Measurements from ENCODE around the gene CEP162. TPM values are rescaled to one million over a fixed set of nuclear protein-coding genes. Genes with fewer than 3 reads are reported as not detected.
"Not testable (repeated sequence)": the region's sequence is repeated elsewhere in the genome, so short reads cannot be mapped to it uniquely, and the experiment has no call there.

CEP162 gene
- total and polyA plus RNA-seq, 7 experiments from 2014 or later: 3.9 to 10.7 (median 8.1) TPM

DNA sequence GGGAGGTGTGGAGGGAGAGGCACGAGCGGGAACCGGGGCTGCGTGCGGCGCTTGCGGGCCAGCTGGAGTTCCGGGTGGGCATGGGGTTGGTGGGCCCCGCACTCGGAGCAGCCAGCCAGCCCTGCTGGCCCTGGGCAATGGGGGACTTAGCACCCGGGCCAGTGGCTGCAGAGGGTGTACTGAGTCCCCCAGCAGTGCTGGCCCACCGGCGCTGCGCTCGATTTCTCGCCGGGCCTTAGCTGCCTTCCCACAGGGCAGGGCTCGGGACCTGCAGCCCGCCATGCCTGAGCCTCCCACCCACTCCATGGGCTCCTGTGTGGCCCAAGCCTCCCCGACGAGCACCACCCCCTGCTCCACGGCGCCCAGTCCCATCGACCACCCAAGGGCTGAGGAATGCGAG, 38.1 kb downstream of the CEP162 start:
- H3K9me3 ChIP-seq (ENCODE audit: control insufficient read depth in 2 of 3, low read length in 3 of 3); H3K4me3 ChIP-seq (ENCODE audit: low read length); CTCF ChIA-PET; DNase-seq; H3K4me1 ChIP-seq (ENCODE audit: control insufficient read depth in 2 of 2, insufficient read depth in 2 of 2, low read length in 2 of 2); ATAC-seq; H3K27ac Mint-ChIP-seq; H3K4me1 Mint-ChIP-seq; intact Hi-C loops (cut with micrococcal nuclease); H3K27me3 Mint-ChIP-seq; POLR2A ChIA-PET; H3K9me3 Mint-ChIP-seq; H3K27me3 ChIP-seq (ENCODE audit: control insufficient read depth in 2 of 2, insufficient read depth in 2 of 2, low read length in 2 of 2); H3K4me3 Mint-ChIP-seq; H3K27ac ChIP-seq (ENCODE audit: low read depth, low read length): not testable (repeated sequence)
- peaks cover 5 to 25% (median 7%) of the 10 kb centered on the region in 3 experiments for H3K36me3 ChIP-seq (ENCODE audit: control insufficient read depth in 2 of 3, insufficient read depth in 3 of 3, low read length in 3 of 3)
- H3K36me3 Mint-ChIP-seq: peaks cover 14 to 59% (median 47%) of the 10 kb centered on the region in 5 donors

DNA sequence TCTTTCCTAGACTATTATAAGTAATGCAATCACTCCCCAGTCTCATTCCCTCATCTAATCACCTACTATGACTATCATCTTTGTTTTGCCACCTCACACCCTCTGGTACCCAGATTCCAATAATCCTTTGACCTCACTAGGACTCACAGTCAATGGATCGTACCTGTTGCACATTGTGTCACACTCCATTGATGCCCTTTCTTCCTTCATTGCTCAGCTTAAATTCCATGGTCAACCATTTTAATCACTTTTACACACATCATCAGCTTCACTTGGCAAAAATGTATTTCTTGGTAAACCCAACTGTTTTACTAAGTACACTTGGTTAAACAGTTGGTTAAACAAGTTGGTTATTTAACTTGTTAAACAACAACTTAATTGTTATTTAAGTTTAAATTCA, 44.0 kb downstream of the CEP162 start:
- Mint-ChIP-seq H3K36me3 (peaks cover 0 to 43% (median 24%) of the 10 kb centered on the region in 5 donors), H3K4me3 (no peak overlapping the region), H3K9me3 (peaks cover 0 to 8% (median 2%) of the 10 kb centered on the region in 11 donors), H3K4me1 (no peaks in the 10 kb centered on the region), H3K27me3 (no peaks in the 10 kb centered on the region), H3K27ac (no peak overlapping the region)
- ATAC-seq (no peak), DNase-seq (no peak)
- no peaks in the 10 kb centered on the region for H3K27me3 ChIP-seq (ENCODE audit: control insufficient read depth in 2 of 2, insufficient read depth in 2 of 2, low read length in 2 of 2)
- no peak overlapping the region for H3K4me3 ChIP-seq (ENCODE audit: low read length)
- H3K9me3 ChIP-seq (ENCODE audit: control insufficient read depth in 2 of 3, low read length in 3 of 3): no peaks in the 10 kb centered on the region
- no peaks in the 10 kb centered on the region for H3K4me1 ChIP-seq (ENCODE audit: control insufficient read depth in 2 of 2, insufficient read depth in 2 of 2, low read length in 2 of 2)
- peaks cover 0 to 5% (median 0%) of the 10 kb centered on the region in 3 experiments for H3K36me3 ChIP-seq (ENCODE audit: control insufficient read depth in 2 of 3, insufficient read depth in 3 of 3, low read length in 3 of 3)
- intact Hi-C loops (cut with micrococcal nuclease): no loop called here
- ChIA-PET POLR2A (no interaction called here), CTCF (no interaction called here)
- H3K27ac ChIP-seq (ENCODE audit: low read depth, low read length): no peak overlapping the region

DNA sequence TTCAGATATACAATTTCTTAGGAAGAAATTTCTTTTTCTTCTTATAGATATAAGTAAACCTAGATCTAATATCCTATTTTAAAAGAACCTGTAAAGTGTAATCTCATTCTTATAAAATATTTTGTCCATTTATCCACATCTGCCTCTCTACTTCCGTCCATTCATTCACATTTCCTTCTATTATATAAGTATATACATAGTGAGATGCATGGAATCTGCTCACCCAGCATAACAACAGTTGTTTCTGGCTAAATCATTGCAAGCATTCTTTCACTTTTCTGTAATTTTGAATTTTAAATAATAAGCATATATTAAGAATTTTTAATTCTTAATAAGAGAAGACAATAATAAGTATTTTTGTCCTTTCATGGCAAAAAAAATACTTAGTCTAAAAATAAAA, 45.4 kb downstream of the CEP162 start:
- H3K4me3 Mint-ChIP-seq: no peak overlapping the region
- H3K27me3 ChIP-seq (ENCODE audit: control insufficient read depth in 2 of 2, insufficient read depth in 2 of 2, low read length in 2 of 2): no peaks in the 10 kb centered on the region
- no peaks in the 10 kb centered on the region for H3K9me3 ChIP-seq (ENCODE audit: control insufficient read depth in 2 of 3, low read length in 3 of 3)
- peaks cover 0 to 5% (median 0%) of the 10 kb centered on the region in 3 experiments for H3K36me3 ChIP-seq (ENCODE audit: control insufficient read depth in 2 of 3, insufficient read depth in 3 of 3, low read length in 3 of 3)
- ChIA-PET POLR2A (no interaction called here), CTCF (no interaction called here)
- no peak overlapping the region for H3K27ac ChIP-seq (ENCODE audit: low read depth, low read length)
- no peak overlapping the region for H3K4me3 ChIP-seq (ENCODE audit: low read length)
- no peaks in the 10 kb centered on the region for H3K4me1 Mint-ChIP-seq
- ATAC-seq (no peak), DNase-seq (no peak)
- intact Hi-C loops (cut with micrococcal nuclease): no loop called here
- H3K4me1 ChIP-seq (ENCODE audit: control insufficient read depth in 2 of 2, insufficient read depth in 2 of 2, low read length in 2 of 2): no peaks in the 10 kb centered on the region
- H3K36me3 Mint-ChIP-seq: peaks cover 0 to 38% (median 20%) of the 10 kb centered on the region in 5 donors
- H3K27me3 Mint-ChIP-seq: no peaks in the 10 kb centered on the region
- peaks cover 0 to 9% (median 2%) of the 10 kb centered on the region in 11 donors for H3K9me3 Mint-ChIP-seq
- no peak overlapping the region for H3K27ac Mint-ChIP-seq

DNA sequence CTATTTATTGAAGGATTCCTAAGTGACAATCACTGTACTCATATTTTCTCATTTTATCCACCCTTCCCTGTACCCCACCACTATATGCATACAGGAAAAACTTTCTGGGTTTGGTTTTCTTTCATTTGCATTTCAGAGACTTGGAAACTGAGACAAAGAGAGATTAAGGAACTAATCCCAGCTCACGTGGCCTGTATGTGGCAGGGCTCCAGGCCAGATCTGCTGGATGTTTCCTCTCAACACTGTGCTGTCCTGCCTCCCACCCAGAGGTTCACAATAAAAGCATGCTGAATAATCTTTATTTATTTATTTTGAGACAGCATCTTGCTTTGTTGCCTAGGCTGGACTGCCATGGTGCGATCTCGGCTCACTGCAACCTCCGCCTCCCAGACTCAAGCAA, 50.2 kb downstream of the CEP162 start:
- H3K9me3 Mint-ChIP-seq: peaks cover 0 to 9% (median 3%) of the 10 kb centered on the region in 11 donors
- H3K4me1 ChIP-seq (ENCODE audit: control insufficient read depth in 2 of 2, insufficient read depth in 2 of 2, low read length in 2 of 2): no peaks in the 10 kb centered on the region
- peaks cover 11 to 52% (median 35%) of the 10 kb centered on the region in 5 donors for H3K36me3 Mint-ChIP-seq
- ChIA-PET CTCF (no interaction called here), POLR2A (no interaction called here)
- intact Hi-C loops (cut with micrococcal nuclease): no loop called here
- ATAC-seq (no peak), DNase-seq (no peak)
- H3K27me3 ChIP-seq (ENCODE audit: control insufficient read depth in 2 of 2, insufficient read depth in 2 of 2, low read length in 2 of 2): no peaks in the 10 kb centered on the region
- H3K4me3 Mint-ChIP-seq: no peak overlapping the region
- no peak overlapping the region for H3K4me3 ChIP-seq (ENCODE audit: low read length)
- H3K36me3 ChIP-seq (ENCODE audit: control insufficient read depth in 2 of 3, insufficient read depth in 3 of 3, low read length in 3 of 3): peaks cover 0 to 5% (median 0%) of the 10 kb centered on the region in 3 experiments
- peaks cover 0 to 2% (median 0%) of the 10 kb centered on the region in 7 donors for H3K4me1 Mint-ChIP-seq
- H3K27me3 Mint-ChIP-seq: no peaks in the 10 kb centered on the region
- no peak overlapping the region for H3K27ac ChIP-seq (ENCODE audit: low read depth, low read length)
- H3K27ac Mint-ChIP-seq: no peak overlapping the region
- no peaks in the 10 kb centered on the region for H3K9me3 ChIP-seq (ENCODE audit: control insufficient read depth in 2 of 3, low read length in 3 of 3)

DNA sequence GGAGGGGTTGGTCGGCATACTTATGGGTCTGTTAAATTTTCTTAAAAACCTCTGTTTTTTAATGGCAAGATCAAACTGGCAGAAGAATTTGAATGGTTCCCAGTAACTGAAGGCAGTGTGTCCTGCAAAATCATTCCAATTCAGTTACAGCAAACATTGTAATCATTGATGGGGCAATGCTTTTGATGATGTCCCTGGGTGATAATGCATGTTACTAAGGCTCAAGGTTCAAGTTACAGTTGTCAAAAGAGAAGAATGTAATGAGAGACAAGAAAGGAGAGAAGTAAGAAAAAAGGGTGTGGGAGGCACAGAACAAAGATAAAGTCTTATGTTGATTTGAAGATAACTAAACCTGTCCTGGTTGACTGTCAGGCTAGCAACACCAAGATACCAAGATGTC, 54.9 kb downstream of the CEP162 start:
- Histone ChIP-seq H3K36me3 (ENCODE audit: control insufficient read depth in 2 of 3, insufficient read depth in 3 of 3, low read length in 3 of 3) (peaks cover 0 to 10% (median 6%) of the 10 kb centered on the region in 3 experiments), H3K9me3 (ENCODE audit: control insufficient read depth in 2 of 3, low read length in 3 of 3) (no peaks in the 10 kb centered on the region), H3K4me1 (ENCODE audit: control insufficient read depth in 2 of 2, insufficient read depth in 2 of 2, low read length in 2 of 2) (no peaks in the 10 kb centered on the region), H3K4me3 (ENCODE audit: low read length) (no peak overlapping the region), H3K27me3 (ENCODE audit: control insufficient read depth in 2 of 2, insufficient read depth in 2 of 2, low read length in 2 of 2) (no peaks in the 10 kb centered on the region), H3K27ac (ENCODE audit: low read depth, low read length) (no peak overlapping the region)
- H3K27ac Mint-ChIP-seq: no peak overlapping the region
- intact Hi-C loops (cut with micrococcal nuclease): no loop called here
- H3K27me3 Mint-ChIP-seq: no peaks in the 10 kb centered on the region
- peaks cover 0 to 2% (median 0%) of the 10 kb centered on the region in 7 donors for H3K4me1 Mint-ChIP-seq
- ATAC-seq (no peak), DNase-seq (no peak)
- ChIA-PET CTCF (no interaction called here), POLR2A (no interaction called here)
- H3K4me3 Mint-ChIP-seq: no peak overlapping the region
- peaks cover 0 to 2% (median 0%) of the 10 kb centered on the region in 11 donors for H3K9me3 Mint-ChIP-seq
- H3K36me3 Mint-ChIP-seq: peaks cover 11 to 49% (median 38%) of the 10 kb centered on the region in 5 donors

DNA sequence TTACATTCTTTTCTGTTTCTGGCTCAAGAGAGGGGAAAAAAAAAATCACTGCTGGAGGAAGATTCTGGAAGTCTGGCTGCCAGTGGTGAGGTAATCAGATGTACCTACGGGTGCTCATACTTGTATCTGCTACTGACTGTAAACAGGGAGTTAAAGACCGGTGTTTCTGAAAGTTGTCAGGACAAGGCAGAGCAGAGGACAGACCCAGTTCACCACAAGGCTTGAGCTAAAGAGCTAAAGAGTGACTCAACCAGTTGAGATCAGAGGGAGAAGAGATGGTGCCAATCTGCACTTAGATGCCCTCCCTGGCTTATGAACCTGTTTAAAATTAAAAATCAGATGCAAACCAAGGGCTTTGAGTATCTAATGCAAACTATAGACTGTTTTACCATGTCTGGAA, 55.4 kb downstream of the CEP162 start:
- Mint-ChIP-seq H3K27ac (no peak overlapping the region), H3K36me3 (peaks cover 11 to 51% (median 41%) of the 10 kb centered on the region in 5 donors), H3K9me3 (peaks cover 0 to 2% (median 0%) of the 10 kb centered on the region in 11 donors), H3K27me3 (no peaks in the 10 kb centered on the region), H3K4me1 (peaks cover 0 to 2% (median 0%) of the 10 kb centered on the region in 7 donors), H3K4me3 (no peak overlapping the region)
- no peaks in the 10 kb centered on the region for H3K4me1 ChIP-seq (ENCODE audit: control insufficient read depth in 2 of 2, insufficient read depth in 2 of 2, low read length in 2 of 2)
- POLR2A ChIA-PET: no interaction called here
- no peak overlapping the region for H3K4me3 ChIP-seq (ENCODE audit: low read length)
- peaks cover 0 to 10% (median 6%) of the 10 kb centered on the region in 3 experiments for H3K36me3 ChIP-seq (ENCODE audit: control insufficient read depth in 2 of 3, insufficient read depth in 3 of 3, low read length in 3 of 3)
- DNase-seq: no peak
- ATAC-seq: no peak
- CTCF ChIA-PET: no interaction called here
- H3K9me3 ChIP-seq (ENCODE audit: control insufficient read depth in 2 of 3, low read length in 3 of 3): no peaks in the 10 kb centered on the region
- intact Hi-C loops (cut with micrococcal nuclease): no loop called here
- H3K27me3 ChIP-seq (ENCODE audit: control insufficient read depth in 2 of 2, insufficient read depth in 2 of 2, low read length in 2 of 2): no peaks in the 10 kb centered on the region
- H3K27ac ChIP-seq (ENCODE audit: low read depth, low read length): no peak overlapping the region

DNA sequence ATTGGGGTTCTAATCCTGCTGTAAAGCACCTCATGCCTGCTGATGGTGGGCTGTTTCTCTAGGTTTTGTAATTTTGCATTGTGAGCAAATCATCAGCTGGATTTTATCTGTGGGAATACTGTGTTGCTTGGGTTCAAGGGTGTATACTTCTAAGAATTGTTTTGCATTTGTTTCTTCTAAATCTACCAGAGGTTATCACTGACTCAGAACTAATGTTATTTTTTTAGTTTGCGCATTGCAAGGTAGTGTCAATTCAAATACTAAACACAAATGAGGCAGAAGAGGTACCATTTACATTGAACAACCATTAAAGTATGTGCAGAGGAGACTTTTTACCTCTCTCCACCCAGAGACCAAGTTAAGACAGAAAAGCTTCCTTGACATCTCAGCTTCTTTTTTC, 60.0 kb downstream of the CEP162 start:
- no peak overlapping the region for H3K27ac Mint-ChIP-seq
- intact Hi-C loops (cut with micrococcal nuclease): no loop called here
- no peak overlapping the region for H3K4me3 Mint-ChIP-seq
- ATAC-seq (no peak), DNase-seq (no peak)
- Histone ChIP-seq H3K36me3 (ENCODE audit: control insufficient read depth in 2 of 3, insufficient read depth in 3 of 3, low read length in 3 of 3) (peaks cover 0 to 9% (median 5%) of the 10 kb centered on the region in 3 experiments), H3K27me3 (ENCODE audit: control insufficient read depth in 2 of 2, insufficient read depth in 2 of 2, low read length in 2 of 2) (no peaks in the 10 kb centered on the region), H3K4me1 (ENCODE audit: control insufficient read depth in 2 of 2, insufficient read depth in 2 of 2, low read length in 2 of 2) (no peaks in the 10 kb centered on the region), H3K9me3 (ENCODE audit: control insufficient read depth in 2 of 3, low read length in 3 of 3) (no peaks in the 10 kb centered on the region), H3K27ac (ENCODE audit: low read depth, low read length) (no peak overlapping the region), H3K4me3 (ENCODE audit: low read length) (no peak overlapping the region)
- H3K9me3 Mint-ChIP-seq: peaks cover 0 to 4% (median 0%) of the 10 kb centered on the region in 11 donors
- no peaks in the 10 kb centered on the region for H3K4me1 Mint-ChIP-seq
- ChIA-PET CTCF (no interaction called here), POLR2A (no interaction called here)
- H3K27me3 Mint-ChIP-seq: no peaks in the 10 kb centered on the region
- peaks cover 4 to 66% (median 52%) of the 10 kb centered on the region in 5 donors for H3K36me3 Mint-ChIP-seq

Data from naive thymus-derived CD4-positive, alpha-beta T cell (primary cell).